ENCODE measurements around the gene WTAP.

- TF ChIP-seq YY1 (IDR thresholded peaks at IDR 0.05; ENCODE audit: low read depth, low read length), result no peak
- TF ChIP-seq ATF3 (IDR thresholded peaks at IDR 0.05; ENCODE audit: insufficient read depth, low read depth, low read length), result no peak
- TF ChIP-seq E2F6 (IDR thresholded peaks at IDR 0.05), result no peak
- TF ChIP-seq EP300 (IDR thresholded peaks at IDR 0.05; ENCODE audit: borderline replicate concordance in 1 of 2, low read depth in 2 of 2, low read length in 2 of 2), result no peak
- TF ChIP-seq CTCF (IDR thresholded peaks at IDR 0.05; ENCODE audit: control extremely low read depth in 1 of 3, insufficient read depth in 1 of 3, low read depth in 1 of 3, low read length in 3 of 3), result no peak
- TF ChIP-seq TAF1 (IDR thresholded peaks at IDR 0.05; ENCODE audit: low read depth, low read length), result no peak
- no peak for TF ChIP-seq POLR2A (IDR thresholded peaks at IDR 0.05; ENCODE audit: control extremely low read depth in 1 of 2, low read depth in 2 of 2, low read length in 2 of 2)
- TF ChIP-seq RFX5 (IDR thresholded peaks at IDR 0.05; ENCODE audit: borderline replicate concordance, low read depth, low read length), result no peak
- TF ChIP-seq EZH2 (IDR thresholded peaks at IDR 0.05; ENCODE audit: low read depth, low read length, severe bottlenecking), result no peak
- TF ChIP-seq SP2 (IDR thresholded peaks at IDR 0.05; ENCODE audit: low read length), result no peak
- TF ChIP-seq SP1 (IDR thresholded peaks at IDR 0.05; ENCODE audit: low read depth, low read length), result no peak
- no peak for TF ChIP-seq SAP30 (IDR thresholded peaks at IDR 0.05; ENCODE audit: insufficient read depth, insufficient replicate concordance, low read length)
- no peak for TF ChIP-seq CHD7 (IDR thresholded peaks at IDR 0.05; ENCODE audit: insufficient replicate concordance, low read length)
- TF ChIP-seq CHD1 (IDR thresholded peaks at IDR 0.05; ENCODE audit: low read depth, low read length), result no peak
Measured at GRCh38 chr6:159715605-159716004, 11.7 kb upstream of the WTAP start.
